H9 (cell line): ENCODE data around the gene SIGLEC7. TPM values are rescaled to one million over a fixed set of nuclear protein-coding genes. Genes with fewer than 3 reads are reported as not detected.

Experiments
- DNase-seq: peaks from one replicate; pipeline ENCODE4 v3.0.0-alpha.2; 2017
- H2AFZ ChIP-seq: one replicate; pipeline ENCODE4 v1.6.1; 2013; ENCODE audit warnings: mild to moderate bottlenecking, low read length, control low read depth, moderate library complexity
- H2AK5ac ChIP-seq: 2 replicates; pipeline ENCODE4 v1.6.1; 2013; ENCODE audit warnings: low read length, control low read depth, mixed read lengths; ENCODE audit not compliant: insufficient read length
- H2BK120ac ChIP-seq: one replicate; pipeline ENCODE4 v1.6.1; 2013; ENCODE audit warnings: low read depth, mild to moderate bottlenecking, low read length, control low read depth, inconsistent platforms; ENCODE audit not compliant: poor library complexity, severe bottlenecking
- H2BK12ac ChIP-seq: 2 replicates; pipeline ENCODE4 v1.6.1; 2013; ENCODE audit warnings: low read length, control low read depth, mixed read lengths, low read depth; ENCODE audit not compliant: insufficient read length
- H2BK15ac ChIP-seq: 2 replicates; pipeline ENCODE4 v1.6.1; 2013; ENCODE audit warnings: low read depth, low read length, control low read depth
- H2BK20ac ChIP-seq: one replicate; pipeline ENCODE4 v1.6.1; 2013; ENCODE audit warnings: low read depth, mild to moderate bottlenecking, low read length, control low read depth, inconsistent platforms; ENCODE audit not compliant: poor library complexity, severe bottlenecking
- H2BK5ac ChIP-seq: 2 replicates; pipeline ENCODE4 v1.6.1; 2013; ENCODE audit warnings: low read length, control low read depth, mixed read lengths; ENCODE audit not compliant: insufficient read length
- H3K14ac ChIP-seq: 2 replicates; pipeline ENCODE4 v1.6.1; 2013; ENCODE audit warnings: low read length, control low read depth; ENCODE audit not compliant: insufficient read depth
- H3K18ac ChIP-seq: 2 replicates; pipeline ENCODE4 v1.6.1; 2013; ENCODE audit warnings: low read depth, mild to moderate bottlenecking, mixed read lengths, low read length, control low read depth; ENCODE audit not compliant: insufficient read length
- H3K23ac ChIP-seq: 2 replicates; pipeline ENCODE4 v1.6.1; 2013; ENCODE audit warnings: low read length, control low read depth, mixed read lengths, low read depth; ENCODE audit not compliant: insufficient read length
- H3K23me2 ChIP-seq: 2 replicates; pipeline ENCODE4 v1.6.1; 2013; ENCODE audit warnings: low read depth, mild to moderate bottlenecking, mixed read lengths, low read length, control low read depth; ENCODE audit not compliant: insufficient read length, poor library complexity, severe bottlenecking
- H3K27ac ChIP-seq: 2 replicates; pipeline ENCODE4 v1.5.1; 2013; ENCODE audit warnings: low read length, control low read depth, mixed read lengths, low read depth; ENCODE audit not compliant: insufficient read length
- H3K27me3 ChIP-seq: 2 replicates; pipeline ENCODE4 v1.6.1; 2013; ENCODE audit warnings: low read length, control low read depth, inconsistent platforms; ENCODE audit not compliant: insufficient read depth
- H3K4ac ChIP-seq: 2 replicates; pipeline ENCODE4 v1.6.1; 2013; ENCODE audit warnings: low read depth, mild to moderate bottlenecking, control low read depth, inconsistent platforms, low read length, moderate library complexity
- H3K4me1 ChIP-seq: 2 replicates; pipeline ENCODE4 v1.6.1; 2013; ENCODE audit warnings: low read length, control low read depth, inconsistent platforms; ENCODE audit not compliant: insufficient read depth
- H3K4me2 ChIP-seq: 2 replicates; pipeline ENCODE4 v1.6.1; 2013; ENCODE audit warnings: low read length, control low read depth, mixed read lengths; ENCODE audit not compliant: insufficient read length, insufficient read depth
- H3K56ac ChIP-seq: 2 replicates; pipeline ENCODE4 v1.6.1; 2013; ENCODE audit warnings: low read depth, mild to moderate bottlenecking, mixed read lengths, low read length, control low read depth; ENCODE audit not compliant: insufficient read length
- H3K79me1 ChIP-seq: 2 replicates; pipeline ENCODE4 v1.6.1; 2013; ENCODE audit warnings: low read depth, mild to moderate bottlenecking, moderate library complexity, low read length, control low read depth, inconsistent platforms; ENCODE audit not compliant: insufficient read depth, poor library complexity, severe bottlenecking
- H3K79me2 ChIP-seq: 2 replicates; pipeline ENCODE4 v1.6.1; 2013; ENCODE audit warnings: low read length, control low read depth, inconsistent platforms; ENCODE audit not compliant: insufficient read depth
- H3K9ac ChIP-seq: 2 replicates; pipeline ENCODE4 v1.6.1; 2013; ENCODE audit warnings: low read length, control low read depth, mixed read lengths; ENCODE audit not compliant: insufficient read length; ENCODE audit errors: extremely low read depth
- H3K9me3 ChIP-seq: one replicate; pipeline ENCODE4 v1.6.1; 2013; ENCODE audit warnings: low read depth, low read length, inconsistent platforms; ENCODE audit not compliant: control insufficient read depth
- H3T11ph ChIP-seq: one replicate; pipeline ENCODE4 v1.6.1; 2013; ENCODE audit warnings: mild to moderate bottlenecking, low read length, control low read depth, inconsistent platforms
- H4K20me1 ChIP-seq: one replicate; pipeline ENCODE4 v1.6.1; 2013; ENCODE audit not compliant: control insufficient read depth, insufficient read length, insufficient read depth
- H4K5ac ChIP-seq: 2 replicates; pipeline ENCODE4 v1.6.1; 2013; ENCODE audit warnings: low read depth, mild to moderate bottlenecking, mixed read lengths, low read length, control low read depth; ENCODE audit not compliant: insufficient read length
- H4K8ac ChIP-seq: replicated peaks from 2 replicates; pipeline ENCODE4 v1.6.1; 2013; ENCODE audit warnings: low read length, control low read depth, mixed read lengths, low read depth; ENCODE audit not compliant: insufficient read length
- H4K91ac ChIP-seq: 2 replicates; pipeline ENCODE4 v1.6.1; 2013; ENCODE audit warnings: low read depth, mild to moderate bottlenecking, moderate library complexity, mixed read lengths, low read length, control low read depth; ENCODE audit not compliant: insufficient read length
- H3K27ac Mint-ChIP-seq, 3 experiments: 2 replicates in 2 of 3; 3 replicates in 1 of 3; pipeline ENCODE4 v1.8.0; 2020 to 2021; ENCODE audit warnings: mixed read lengths in 3 of 3, mild to moderate bottlenecking in 1 of 3, moderate library complexity in 1 of 3
- H3K27me3 Mint-ChIP-seq: 2 replicates; pipeline ENCODE4 v1.8.0; 2021; ENCODE audit warnings: low read depth, mild to moderate bottlenecking, moderate library complexity, mixed read lengths
- H3K36me3 Mint-ChIP-seq, 3 experiments: 2 replicates in 2 of 3; 3 replicates in 1 of 3; pipeline ENCODE4 v1.8.0; 2020 to 2021; ENCODE audit warnings: low read depth in 3 of 3, mixed read lengths in 3 of 3; ENCODE audit not compliant: insufficient read depth in 1 of 3
- H3K4me1 Mint-ChIP-seq, 2 experiments: 2 replicates each; pipeline ENCODE4 v1.8.0; 2020; ENCODE audit warnings: mixed read lengths in 2 of 2
- H3K4me3 Mint-ChIP-seq, 2 experiments: 2 replicates in 1 of 2; 3 replicates in 1 of 2; pipeline ENCODE4 v1.8.0; 2020 to 2021; ENCODE audit warnings: mild to moderate bottlenecking in 2 of 2, mixed read lengths in 2 of 2, moderate library complexity in 1 of 2
- H3K9me3 Mint-ChIP-seq, 2 experiments: 2 replicates in 1 of 2; 3 replicates in 1 of 2; pipeline ENCODE4 v1.8.0; 2020; ENCODE audit warnings: mild to moderate bottlenecking in 2 of 2, mixed read lengths in 2 of 2, moderate library complexity in 1 of 2
- CTCF ChIP-seq: fragments of 200-600 bp; sonication (generic); conservative IDR thresholded peaks from 3 replicates; pipeline ENCODE4 v1.8.0; 2021; ENCODE audit warnings: antibody characterized with exemption, mild to moderate bottlenecking
- WGBS: extraction: QIAGEN DNeasy Blood & Tissue Kit; methylation state at CpG from one replicate; pipeline ENCODE4 v1.1.7; 2013; ENCODE audit warnings: missing lambda C conversion rate, low lambda C conversion rate, mixed read lengths; ENCODE audit not compliant: insufficient read length; ENCODE audit errors: extremely low coverage; 5-methylcytosine and 5-hydroxymethylcytosine counted together
- total RNA-seq: library from RNA; stranded (reverse); gene quantifications from 2 replicates; pipeline ENCODE4 v1.2.1, GENCODE V29; 2021

The SIGLEC7 gene
- total RNA-seq, 1 experiment from 2014 or later = not detected

- no CpG with 5 or more reads among the region's 2 CpGs for WGBS
- Histone ChIP-seq H2AK5ac (no peak overlapping the region), H3K18ac (no peak overlapping the region), H2BK15ac (no peak overlapping the region), H4K8ac (no peak overlapping the region), H3K79me2 (no peaks in the 10 kb centered on the region), H3K23me2 (no peaks in the 10 kb centered on the region), H3K4ac (no peak overlapping the region), H3K4me1 (no peaks in the 10 kb centered on the region), H3K14ac (no peak overlapping the region), H3K27ac (no peak overlapping the region), H2BK5ac (no peak overlapping the region), H3K9ac (no peak overlapping the region), H3K79me1 (no peaks in the 10 kb centered on the region), H3K4me2 (no peak overlapping the region), H2BK20ac (no peak overlapping the region), H4K5ac (no peak overlapping the region), H3T11ph (no peak overlapping the region), H4K20me1 (no peaks in the 10 kb centered on the region), H3K56ac (no peak overlapping the region), H3K9me3 (no peaks in the 10 kb centered on the region), H4K91ac (no peak overlapping the region), H2BK120ac (no peak overlapping the region), H2AFZ (no peak overlapping the region), H3K27me3 (no peaks in the 10 kb centered on the region), H3K23ac (no peak overlapping the region), H2BK12ac (no peak overlapping the region)
- H3K4me1 Mint-ChIP-seq = no peaks in the 10 kb centered on the region
- H3K9me3 Mint-ChIP-seq = no peaks in the 10 kb centered on the region; a peak in 1 of 5 replicates
- H3K4me3 Mint-ChIP-seq = no peak overlapping the region
- H3K27me3 Mint-ChIP-seq = peaks cover 11% of the 10 kb centered on the region
- TF ChIP-seq CTCF = no peak
- no peak for DNase-seq
- no peak overlapping the region for H3K27ac Mint-ChIP-seq
- no peaks in the 10 kb centered on the region for H3K36me3 Mint-ChIP-seq
These were observed 14.6 kb downstream of the SIGLEC7 start for GRCh38 chr19:51156710-51157109.
